Measurements from ENCODE around the gene MARCHF10.

- TF ChIP-seq, protein P1, sequence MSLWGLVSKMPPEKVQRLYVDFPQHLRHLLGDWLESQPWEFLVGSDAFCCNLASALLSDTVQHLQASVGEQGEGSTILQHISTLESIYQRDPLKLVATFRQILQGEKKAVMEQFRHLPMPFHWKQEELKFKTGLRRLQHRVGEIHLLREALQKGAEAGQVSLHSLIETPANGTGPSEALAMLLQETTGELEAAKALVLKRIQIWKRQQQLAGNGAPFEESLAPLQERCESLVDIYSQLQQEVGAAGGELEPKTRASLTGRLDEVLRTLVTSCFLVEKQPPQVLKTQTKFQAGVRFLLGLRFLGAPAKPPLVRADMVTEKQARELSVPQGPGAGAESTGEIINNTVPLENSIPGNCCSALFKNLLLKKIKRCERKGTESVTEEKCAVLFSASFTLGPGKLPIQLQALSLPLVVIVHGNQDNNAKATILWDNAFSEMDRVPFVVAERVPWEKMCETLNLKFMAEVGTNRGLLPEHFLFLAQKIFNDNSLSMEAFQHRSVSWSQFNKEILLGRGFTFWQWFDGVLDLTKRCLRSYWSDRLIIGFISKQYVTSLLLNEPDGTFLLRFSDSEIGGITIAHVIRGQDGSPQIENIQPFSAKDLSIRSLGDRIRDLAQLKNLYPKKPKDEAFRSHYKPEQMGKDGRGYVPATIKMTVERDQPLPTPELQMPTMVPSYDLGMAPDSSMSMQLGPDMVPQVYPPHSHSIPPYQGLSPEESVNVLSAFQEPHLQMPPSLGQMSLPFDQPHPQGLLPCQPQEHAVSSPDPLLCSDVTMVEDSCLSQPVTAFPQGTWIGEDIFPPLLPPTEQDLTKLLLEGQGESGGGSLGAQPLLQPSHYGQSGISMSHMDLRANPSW (CRISPR knock-in tag; IDR thresholded peaks at IDR 0.05): peak; percentile 93; the same call in 1 of the 2 replicates
- TF ChIP-seq ATF7 (IDR thresholded peaks at IDR 0.05): peak; percentile 76
- peak; percentile 88 for TF ChIP-seq KLF16 (IDR thresholded peaks at IDR 0.05)
- TF ChIP-seq POLR2AphosphoS5 (IDR thresholded peaks at IDR 0.05; ENCODE audit: control insufficient read depth, insufficient read depth, low read depth, low read length): peak; percentile 88
- TF ChIP-seq SMARCE1 (IDR thresholded peaks at IDR 0.05): peak; percentile 89
Observed at GRCh38 chr17:62681061-62681938, 126.8 kb downstream of the MARCHF10 start.

All from K562 (cell line).